Endothelial cell of umbilical vein (primary cell): ENCODE data around the gene PAGE5. TPM values are rescaled to one million over a fixed set of nuclear protein-coding genes. Genes with fewer than 3 reads are reported as not detected.

Source experiments
- BruUV-seq: library from RNA; stranded (reverse); fragments of 400-500 nt; replicated peaks from 2 replicates; lab custom pipeline; 2021; lab: Mats Ljungman, UMichigan
- CTCF ChIA-PET: fragments of 300-600, 350-600 bp; sonication (Branson Sonifier 250); formaldehyde crosslinking; loops from one replicate; lab custom pipeline; 2021; ENCODE audit warnings: antibody characterized with exemption, inconsistent platforms; lab: Charles Lee
- POLR2A ChIA-PET: fragments of 300-600, 350-600 bp; sonication (Branson Sonifier 250); formaldehyde crosslinking; loops from one replicate; lab custom pipeline; 2021; ENCODE audit warnings: antibody characterized with exemption, inconsistent platforms; lab: Charles Lee
- DNase-seq: peaks from one replicate; pipeline ENCODE4 v3.0.0-alpha.2; 2011; ENCODE audit warnings: low read depth, low spot score
- FAIRE-seq: peaks from 2 replicates; lab custom pipeline; 2011; peaks lifted over from hg19 to GRCh38; lab: Jason Lieb, UNC
- H2AFZ ChIP-seq: 2 replicates; pipeline ENCODE4 v1.6.0; 2012; ENCODE audit warnings: low read depth, low read length, control low read depth, inconsistent platforms
- H3K27ac ChIP-seq: 2 replicates; pipeline ENCODE4 v1.5.1; 2011; ENCODE audit warnings: low read depth, mild to moderate bottlenecking, control low read depth, low read length, moderate library complexity; ENCODE audit not compliant: insufficient read depth
- H3K27me3 ChIP-seq, 2 experiments: 2 replicates each; pipeline versions ENCODE4 v1.6.0 to v1.6.1; 2011; ENCODE audit warnings: low read length in 2 of 2, mixed read lengths in 1 of 2; ENCODE audit not compliant: control insufficient read depth in 2 of 2, insufficient read depth in 2 of 2
- H3K36me3 ChIP-seq, 2 experiments: 2 replicates in 1 of 2; 3 replicates in 1 of 2; pipeline ENCODE4 v1.5.1; 2011; ENCODE audit warnings: low read length in 2 of 2, mild to moderate bottlenecking in 1 of 2, moderate library complexity in 1 of 2; ENCODE audit not compliant: control insufficient read depth in 2 of 2, insufficient read depth in 2 of 2; ENCODE audit errors: extremely low read depth in 1 of 2
- H3K4me1 ChIP-seq: 3 replicates; pipeline ENCODE4 v1.5.1; 2011; ENCODE audit warnings: mild to moderate bottlenecking, low read length; ENCODE audit not compliant: control insufficient read depth, insufficient read depth; ENCODE audit errors: extremely low read depth
- H3K4me2 ChIP-seq: 2 replicates; pipeline ENCODE4 v1.6.1; 2011; ENCODE audit warnings: low read length, control low read depth, mixed read lengths; ENCODE audit not compliant: insufficient read depth
- H3K4me3 ChIP-seq, 3 experiments: fragments of 200-600 bp in 1 of 3; sonication (generic), shearing (Covaris generic) in 1 of 3; replicated peaks in 1 of 3; 2 replicates each; pipeline ENCODE4 v1.5.1; 2011 to 2016; ENCODE audit warnings: control low read depth in 3 of 3, low read length in 3 of 3, mild to moderate bottlenecking in 2 of 3, inconsistent platforms in 1 of 3, low read depth in 1 of 3, moderate library complexity in 1 of 3; ENCODE audit not compliant: insufficient read depth in 1 of 3
- H3K79me2 ChIP-seq: 2 replicates; pipeline ENCODE4 v1.6.0; 2012; ENCODE audit warnings: low read length, inconsistent platforms; ENCODE audit not compliant: control insufficient read depth, insufficient read depth
- H3K9ac ChIP-seq: replicated peaks from 2 replicates; pipeline ENCODE3; 2011; ENCODE audit warnings: low read length, control low read depth; ENCODE audit not compliant: insufficient read depth; ENCODE audit errors: extremely low read depth
- H3K9me1 ChIP-seq: replicated peaks from 3 replicates; pipeline ENCODE4 v1.6.0; 2011; ENCODE audit warnings: mild to moderate bottlenecking, low read length; ENCODE audit not compliant: control insufficient read depth, insufficient read depth; ENCODE audit errors: extremely low read depth
- H3K9me3 ChIP-seq: replicated peaks from 2 replicates; pipeline ENCODE4 v1.5.1; 2012; ENCODE audit warnings: low read length, inconsistent platforms; ENCODE audit not compliant: control insufficient read depth, insufficient read depth
- H4K20me1 ChIP-seq: replicated peaks from 2 replicates; pipeline ENCODE3; 2011; ENCODE audit warnings: mild to moderate bottlenecking, low read length; ENCODE audit not compliant: control insufficient read depth, insufficient read depth; ENCODE audit errors: extremely low read depth
- CTCF ChIP-seq, 2 donors: IDR thresholded peaks; 1 replicate in 1 of 2; 2 replicates in 1 of 2; pipeline ENCODE4 v1.5.1; 2011; ENCODE audit warnings: low read length in 2 of 2, mild to moderate bottlenecking in 2 of 2, moderate library complexity in 2 of 2, control low read depth in 1 of 2, inconsistent platforms in 1 of 2, low read depth in 1 of 2; ENCODE audit not compliant: insufficient read depth in 1 of 2; ENCODE audit errors: extremely low read depth in 1 of 2
- EZH2 ChIP-seq: IDR thresholded peaks from 2 replicates; pipeline ENCODE4 v1.6.1; 2012; ENCODE audit warnings: borderline replicate concordance, low read depth, mild to moderate bottlenecking, moderate library complexity, low read length, inconsistent platforms; ENCODE audit not compliant: severe bottlenecking
- FOS ChIP-seq: IDR thresholded peaks from 2 replicates; pipeline ENCODE4 v1.6.1; 2011; ENCODE audit warnings: mild to moderate bottlenecking, low read length, moderate library complexity, borderline replicate concordance; ENCODE audit not compliant: insufficient read depth
- GATA2 ChIP-seq: IDR thresholded peaks from 2 replicates; pipeline ENCODE4 v1.7.0; 2011; ENCODE audit warnings: low read depth, mild to moderate bottlenecking, moderate library complexity, mixed read lengths, low read length; ENCODE audit not compliant: insufficient read length, insufficient read depth
- JUN ChIP-seq: IDR thresholded peaks from 2 replicates; pipeline ENCODE4 v1.6.1; 2011; ENCODE audit warnings: borderline replicate concordance, low read depth; ENCODE audit not compliant: insufficient read length, insufficient read depth
- MAX ChIP-seq: IDR thresholded peaks from 2 replicates; pipeline ENCODE4 v1.6.1; 2011; ENCODE audit not compliant: insufficient read depth, insufficient read length
- MYC ChIP-seq: IDR thresholded peaks from one replicate; pipeline ENCODE4 v1.6.1; 2011; ENCODE audit warnings: mild to moderate bottlenecking, low read depth, low read length
- POLR2A ChIP-seq: IDR thresholded peaks from 2 replicates; pipeline ENCODE4 v1.6.1; 2012; ENCODE audit warnings: low read depth, mild to moderate bottlenecking, control low read depth, low read length
- POLR2AphosphoS5 ChIP-seq: IDR thresholded peaks from 2 replicates; pipeline ENCODE4 v1.6.1; 2012; ENCODE audit warnings: low read depth, mild to moderate bottlenecking, control low read depth, low read length, moderate library complexity; ENCODE audit not compliant: insufficient read depth
- dilution Hi-C: fragments of 300-500 bp; cut with MboI; formaldehyde crosslinking; loops from one replicate; pipeline ENCODE4 v1.15.0; 2019; ENCODE audit warnings: low sequenced_read_pairs; ENCODE audit not compliant: extremely low pct_ligation_motif_present
- intact Hi-C: fragments of 100-400 bp; cut with micrococcal nuclease; formaldehyde crosslinking; loops from one replicate; pipeline ENCODE4 v1.10.0; 2022
- polyA plus RNA-seq, 4 experiments: library from polyadenylated mRNA; depleted of rRNA in 3 of 4; stranded (reverse) in 3 of 4; unstranded in 1 of 4; fragments of >200 nt; gene quantifications; 2 replicates each; pipeline versions ENCODE4 v1.2.1 to v1.2.3, GENCODE V29; 2011 to 2012; ENCODE audit warnings: missing spikeins in 1 of 4
- total RNA-seq: library from RNA; stranded (reverse); gene quantifications from 2 replicates; pipeline ENCODE4 v1.2.3, GENCODE V29; 2021

Gene PAGE5
- total and polyA plus RNA-seq, 2 donors (not counting 3 experiments of a cell fraction or from before 2014, with no cell fraction given) = not detected

DNA sequence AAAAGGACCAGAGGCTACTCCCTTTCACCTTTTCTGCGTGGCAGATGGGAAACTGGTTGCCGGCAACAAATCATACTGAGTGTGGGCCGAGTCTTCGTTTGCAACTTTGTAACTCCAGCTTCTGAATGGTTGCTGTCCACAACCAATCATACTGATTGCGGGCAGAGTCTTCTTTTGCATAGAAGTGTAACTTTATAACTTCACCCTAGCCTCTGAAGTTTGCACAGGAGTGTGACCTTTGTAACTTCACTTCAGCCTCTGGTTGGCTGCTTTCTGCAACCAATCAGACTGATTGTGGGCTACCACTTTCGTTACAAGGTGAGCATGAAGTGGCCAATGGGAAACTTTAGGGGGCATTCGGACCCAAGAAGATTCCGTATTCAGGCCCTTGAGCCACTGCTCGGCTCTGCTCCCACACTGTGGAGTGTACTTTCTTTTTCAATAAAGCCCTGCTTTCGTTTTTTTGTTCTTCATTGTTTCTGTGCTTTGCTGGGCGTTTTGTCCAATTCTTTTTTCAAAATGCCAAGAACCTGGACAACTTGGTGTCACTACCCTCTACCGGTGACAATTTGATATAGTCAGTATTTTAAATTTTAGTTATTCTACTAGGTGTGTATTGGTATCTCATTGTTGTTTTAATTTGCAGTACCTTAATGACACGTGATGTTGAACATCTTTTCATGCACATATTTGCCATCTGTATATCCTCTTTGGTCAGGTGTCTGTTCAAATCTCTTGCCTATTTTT is 9.0 kb upstream of the PAGE5 start:
- no peaks in the 10 kb centered on the region for H3K27me3 ChIP-seq
- no peaks in the 10 kb centered on the region for H3K4me1 ChIP-seq
- no peaks in the 10 kb centered on the region for H4K20me1 ChIP-seq
- dilution Hi-C loops (no loop called here), intact Hi-C loops (no loop called here)
- H3K36me3 ChIP-seq = no peaks in the 10 kb centered on the region
- H3K9me1 ChIP-seq = no peaks in the 10 kb centered on the region
- BruUV-seq = no TSS peak
- H2AFZ ChIP-seq = no peak overlapping the region
- ChIA-PET CTCF (no interaction called here), POLR2A (no interaction called here)
- H3K79me2 ChIP-seq = no peaks in the 10 kb centered on the region
- H3K9me3 ChIP-seq = no peaks in the 10 kb centered on the region
- no peak overlapping the region for H3K27ac ChIP-seq
- FAIRE-seq = no peak
- H3K9ac ChIP-seq = no peak overlapping the region
- no peak overlapping the region for H3K4me3 ChIP-seq
- no peak overlapping the region for H3K4me2 ChIP-seq
- no peak for TF ChIP-seq POLR2AphosphoS5
- TF ChIP-seq CTCF (IDR thresholded peaks at IDR 0.05; ENCODE audit: extremely low read depth in 1 of 2, insufficient read depth in 1 of 2, low read depth in 1 of 2, low read length in 2 of 2) = no peak
- TF ChIP-seq MYC = no peak
- no peak for TF ChIP-seq JUN
- no peak for TF ChIP-seq MAX
- TF ChIP-seq GATA2 = no peak
- TF ChIP-seq FOS = no peak
- no peak for TF ChIP-seq POLR2A
- no peak for TF ChIP-seq EZH2
- no peak for DNase-seq
